Measurements from ENCODE around the gene LTBP1.

- TF ChIP-seq POLR2A (IDR thresholded peaks at IDR 0.05), result no peak
- TF ChIP-seq, protein P1, sequence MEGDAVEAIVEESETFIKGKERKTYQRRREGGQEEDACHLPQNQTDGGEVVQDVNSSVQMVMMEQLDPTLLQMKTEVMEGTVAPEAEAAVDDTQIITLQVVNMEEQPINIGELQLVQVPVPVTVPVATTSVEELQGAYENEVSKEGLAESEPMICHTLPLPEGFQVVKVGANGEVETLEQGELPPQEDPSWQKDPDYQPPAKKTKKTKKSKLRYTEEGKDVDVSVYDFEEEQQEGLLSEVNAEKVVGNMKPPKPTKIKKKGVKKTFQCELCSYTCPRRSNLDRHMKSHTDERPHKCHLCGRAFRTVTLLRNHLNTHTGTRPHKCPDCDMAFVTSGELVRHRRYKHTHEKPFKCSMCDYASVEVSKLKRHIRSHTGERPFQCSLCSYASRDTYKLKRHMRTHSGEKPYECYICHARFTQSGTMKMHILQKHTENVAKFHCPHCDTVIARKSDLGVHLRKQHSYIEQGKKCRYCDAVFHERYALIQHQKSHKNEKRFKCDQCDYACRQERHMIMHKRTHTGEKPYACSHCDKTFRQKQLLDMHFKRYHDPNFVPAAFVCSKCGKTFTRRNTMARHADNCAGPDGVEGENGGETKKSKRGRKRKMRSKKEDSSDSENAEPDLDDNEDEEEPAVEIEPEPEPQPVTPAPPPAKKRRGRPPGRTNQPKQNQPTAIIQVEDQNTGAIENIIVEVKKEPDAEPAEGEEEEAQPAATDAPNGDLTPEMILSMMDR (IDR thresholded peaks at IDR 0.05), result no peak
- no peak for TF ChIP-seq POLR2AphosphoS5 (IDR thresholded peaks at IDR 0.05; ENCODE audit: insufficient read depth in 1 of 2, low read depth in 1 of 2)
These were observed 431.9 kb downstream of the LTBP1 start for GRCh38 chr2:33378556-33379210.

All from vagina (tissue), 2 donors.